Body of pancreas (tissue), 4 donors: Measurements from ENCODE around the gene MLPH. TPM values are rescaled to one million over a fixed set of nuclear protein-coding genes. Genes with fewer than 3 reads are reported as not detected.

Source experiments
- ATAC-seq: fragments of 150-250 bp; one replicate; pipeline ENCODE4 v1.9.1; 2016
- DNase-seq, 4 donors: peaks; one replicate each; pipeline ENCODE4 v3.0.0-alpha.2; 2019
- H3K27ac ChIP-seq, 4 donors: fragments of 200-600 bp; sonication (generic); 1 replicate in 3 of 4; 2 replicates in 1 of 4; pipeline versions ENCODE4 v1.5.1 to v1.6.1; 2016 to 2019; ENCODE audit warnings: mild to moderate bottlenecking in 1 of 4, mixed read lengths in 1 of 4, moderate library complexity in 1 of 4
- H3K27me3 ChIP-seq, 2 donors: fragments of 200-600 bp; sonication (generic); one replicate each; pipeline ENCODE4 v1.6.0; 2016; ENCODE audit warnings: mild to moderate bottlenecking in 1 of 2
- H3K36me3 ChIP-seq, 2 donors: fragments of 200-600 bp; sonication (generic); replicated peaks in 1 of 2; 2 replicates each; pipeline ENCODE4 v1.5.1; 2016; ENCODE audit warnings: low read depth in 2 of 2; ENCODE audit not compliant: insufficient read depth in 1 of 2
- H3K4me1 ChIP-seq: fragments of 200-600 bp; sonication (generic); one replicate; pipeline ENCODE4 v1.6.0; 2016
- H3K4me3 ChIP-seq, 2 donors: fragments of 200-600 bp; sonication (generic); 1 replicate in 1 of 2; 2 replicates in 1 of 2; pipeline ENCODE4 v1.5.1; 2016 to 2019
- H3K9me3 ChIP-seq, 3 donors: fragments of 200-600 bp; sonication (generic); 1 replicate in 2 of 3; 2 replicates in 1 of 3; pipeline ENCODE4 v1.5.1; 2016
- POLR2A ChIP-seq, 3 donors: fragments of 450-650 bp; IDR thresholded peaks; one replicate each; pipeline ENCODE4 v1.6.1; 2016; ENCODE audit warnings: antibody characterized with exemption in 3 of 3, mild to moderate bottlenecking in 2 of 3
- WGBS, 2 donors: methylation state at CpG; one replicate each; pipeline ENCODE4 v1.1.5; 2017; 5-methylcytosine and 5-hydroxymethylcytosine counted together
- intact Hi-C: fragments of 100-400 bp; cut with DNase I; formaldehyde crosslinking; loops from one replicate; pipeline ENCODE4 v1.15.1; 2023
- total RNA-seq, 2 donors: library from RNA; depleted of rRNA; stranded (reverse); fragments of >200 nt; gene quantifications; one replicate each; pipeline ENCODE4 v1.1.0, GENCODE V29; 2016
- TF ChIP-seq, protein P1 (sequence below), 7 experiments: fragments of 450-650 bp in 4 of 7; fragments of 200-600 bp in 3 of 7; sonication (generic) in 3 of 7; IDR thresholded peaks; one replicate each; pipeline ENCODE4 v1.5.1; 2016 to 2019; ENCODE audit warnings: antibody characterized with exemption in 7 of 7

The MLPH gene
- total RNA-seq, 2 donors from 2014 or later: 30.3 to 64.3 TPM

DNA sequence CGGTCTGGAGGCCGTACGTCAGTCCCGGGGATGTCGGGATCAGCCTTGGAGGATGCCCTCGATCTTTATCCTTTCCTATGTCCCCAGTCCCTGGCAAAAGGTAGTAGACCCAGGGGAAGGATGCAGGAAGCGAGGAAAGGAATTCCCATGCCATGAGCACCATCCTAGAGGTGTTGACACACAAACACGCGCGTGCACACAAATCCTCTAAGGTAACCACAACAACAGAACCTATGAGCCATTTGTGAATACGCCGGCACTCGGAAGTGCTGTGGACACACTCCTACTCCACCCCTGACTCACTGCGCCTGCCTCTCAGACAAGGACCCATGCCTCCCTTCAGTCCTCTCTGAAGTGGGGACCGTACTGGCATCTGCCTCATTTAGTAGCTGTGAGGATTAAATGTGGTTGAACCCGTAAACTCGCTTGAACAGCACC lies 11.3 kb upstream of the MLPH start:
- TF ChIP-seq, protein P1, sequence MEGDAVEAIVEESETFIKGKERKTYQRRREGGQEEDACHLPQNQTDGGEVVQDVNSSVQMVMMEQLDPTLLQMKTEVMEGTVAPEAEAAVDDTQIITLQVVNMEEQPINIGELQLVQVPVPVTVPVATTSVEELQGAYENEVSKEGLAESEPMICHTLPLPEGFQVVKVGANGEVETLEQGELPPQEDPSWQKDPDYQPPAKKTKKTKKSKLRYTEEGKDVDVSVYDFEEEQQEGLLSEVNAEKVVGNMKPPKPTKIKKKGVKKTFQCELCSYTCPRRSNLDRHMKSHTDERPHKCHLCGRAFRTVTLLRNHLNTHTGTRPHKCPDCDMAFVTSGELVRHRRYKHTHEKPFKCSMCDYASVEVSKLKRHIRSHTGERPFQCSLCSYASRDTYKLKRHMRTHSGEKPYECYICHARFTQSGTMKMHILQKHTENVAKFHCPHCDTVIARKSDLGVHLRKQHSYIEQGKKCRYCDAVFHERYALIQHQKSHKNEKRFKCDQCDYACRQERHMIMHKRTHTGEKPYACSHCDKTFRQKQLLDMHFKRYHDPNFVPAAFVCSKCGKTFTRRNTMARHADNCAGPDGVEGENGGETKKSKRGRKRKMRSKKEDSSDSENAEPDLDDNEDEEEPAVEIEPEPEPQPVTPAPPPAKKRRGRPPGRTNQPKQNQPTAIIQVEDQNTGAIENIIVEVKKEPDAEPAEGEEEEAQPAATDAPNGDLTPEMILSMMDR (IDR thresholded peaks at IDR 0.05): peak in 1 of 7 experiments; percentile 25
- no peak for TF ChIP-seq POLR2A (IDR thresholded peaks at IDR 0.05)
- 7 to 14% methylated on average over 6 to 17 of the region's 17 CpGs for WGBS, 2 donors
- ATAC-seq: peak; percentile 44
- H3K27ac ChIP-seq: peak overlapping the region in 3 of 4 donors; percentile 84 to 91 (median 89)
- H3K4me1 ChIP-seq: peaks cover 37% of the 10 kb centered on the region
- intact Hi-C loops: no loop called here
- no peaks in the 10 kb centered on the region for H3K27me3 ChIP-seq
- peak overlapping the region in 1 of 2 donors; percentile 57 for H3K4me3 ChIP-seq
- H3K9me3 ChIP-seq: no peaks in the 10 kb centered on the region
- no peaks in the 10 kb centered on the region for H3K36me3 ChIP-seq
- DNase-seq: peak in 3 of 4 donors; percentile 27 to 45 (median 36)

DNA sequence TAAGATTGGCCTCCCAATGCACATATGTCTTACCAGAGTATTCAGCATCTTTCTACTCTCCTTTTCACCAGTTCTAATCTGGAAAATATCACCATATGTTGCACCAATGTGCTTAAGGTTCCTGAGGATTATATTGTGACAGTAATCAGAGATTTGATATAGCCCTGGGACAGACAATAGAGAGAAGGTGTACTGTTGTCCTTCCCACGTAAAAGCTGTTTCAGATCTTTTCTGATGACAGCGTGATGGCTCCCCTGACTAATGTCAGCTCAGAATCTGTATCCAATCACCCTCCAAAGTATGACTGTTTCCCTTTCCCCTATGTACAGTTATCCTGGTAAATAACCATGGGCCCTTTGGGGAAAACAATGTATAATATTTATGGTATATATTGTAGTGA lies 9.0 kb upstream of the MLPH start:
- DNase-seq (no peak), ATAC-seq (no peak)
- H3K9me3 ChIP-seq: no peaks in the 10 kb centered on the region
- H3K27me3 ChIP-seq: no peaks in the 10 kb centered on the region
- no peak overlapping the region for H3K4me3 ChIP-seq
- H3K36me3 ChIP-seq: no peaks in the 10 kb centered on the region
- H3K27ac ChIP-seq: no peak overlapping the region
- H3K4me1 ChIP-seq: peaks cover 53% of the 10 kb centered on the region
- no peak for TF ChIP-seq POLR2A (IDR thresholded peaks at IDR 0.05)
- TF ChIP-seq, protein P1 (IDR thresholded peaks at IDR 0.05): no peak
- WGBS, 2 donors: 82 to 85% methylated on average over 2 of the region's 2 CpGs
- intact Hi-C loops: no loop called here

DNA sequence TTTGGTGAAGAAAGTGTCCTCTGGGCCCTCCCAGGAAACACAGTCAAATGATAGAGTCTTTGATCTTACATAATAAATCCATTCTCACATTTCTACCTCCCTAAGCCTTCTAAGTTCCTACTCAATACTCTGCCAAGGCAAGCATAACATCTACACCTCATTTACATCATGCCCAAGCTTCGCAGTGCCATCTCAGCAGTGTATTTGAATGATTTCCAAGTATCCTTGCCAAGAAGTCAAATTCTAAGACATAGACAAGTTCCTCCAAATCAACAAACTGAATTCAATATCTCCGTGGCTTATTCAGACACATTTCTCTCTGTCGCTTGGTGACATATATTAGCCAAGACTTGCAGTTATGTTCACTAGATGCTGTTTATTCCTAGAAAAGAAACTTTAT lies 8.1 kb upstream of the MLPH start:
- intact Hi-C loops: no loop called here
- H3K4me1 ChIP-seq: peaks cover 58% of the 10 kb centered on the region
- no peak overlapping the region for H3K27ac ChIP-seq

DNA sequence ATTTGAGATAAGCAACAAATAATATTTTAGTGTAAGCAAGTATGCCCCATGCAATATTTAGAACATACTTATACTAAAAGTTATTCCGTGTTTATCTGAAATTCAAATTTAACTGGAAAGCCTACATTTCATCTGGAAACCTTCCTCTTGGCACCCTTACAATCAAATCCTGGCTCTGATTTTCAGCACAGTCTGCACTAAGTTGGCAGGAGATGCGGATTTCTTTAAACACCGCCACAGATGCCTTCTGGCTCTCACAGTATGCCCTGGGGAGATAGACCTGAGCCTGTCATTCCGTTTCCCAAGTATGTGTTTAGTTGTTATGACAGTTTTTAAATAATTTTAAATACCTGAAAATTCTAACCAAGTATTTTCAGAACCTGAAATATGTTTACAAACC lies 7.3 kb upstream of the MLPH start:
- TF ChIP-seq POLR2A (IDR thresholded peaks at IDR 0.05): no peak
- TF ChIP-seq, protein P1 (IDR thresholded peaks at IDR 0.05): no peak
- Histone ChIP-seq H3K4me3 (no peak overlapping the region), H3K36me3 (no peaks in the 10 kb centered on the region), H3K27ac (peak overlapping the region in 3 of 4 donors; percentile 6 to 23 (median 12)), H3K27me3 (no peaks in the 10 kb centered on the region), H3K9me3 (no peaks in the 10 kb centered on the region), H3K4me1 (peaks cover 51% of the 10 kb centered on the region)
- ATAC-seq (no peak), DNase-seq (peak in 3 of 4 donors; percentile 46 to 54 (median 48))
- intact Hi-C loops: no loop called here
- WGBS, 2 donors: 16 to 20% methylated on average over 4 of the region's 4 CpGs

More for the DNA sequence above, 8.1 kb upstream of the MLPH start:
- 74% methylated on average over 3 of the region's 3 CpGs for WGBS, 2 donors
- no peak for ATAC-seq
- Histone ChIP-seq H3K27me3 (no peaks in the 10 kb centered on the region), H3K4me3 (no peak overlapping the region), H3K36me3 (no peaks in the 10 kb centered on the region), H3K9me3 (no peaks in the 10 kb centered on the region)
- no peak for DNase-seq
- TF ChIP-seq, protein P1 (IDR thresholded peaks at IDR 0.05): no peak
- no peak for TF ChIP-seq POLR2A (IDR thresholded peaks at IDR 0.05)

DNA sequence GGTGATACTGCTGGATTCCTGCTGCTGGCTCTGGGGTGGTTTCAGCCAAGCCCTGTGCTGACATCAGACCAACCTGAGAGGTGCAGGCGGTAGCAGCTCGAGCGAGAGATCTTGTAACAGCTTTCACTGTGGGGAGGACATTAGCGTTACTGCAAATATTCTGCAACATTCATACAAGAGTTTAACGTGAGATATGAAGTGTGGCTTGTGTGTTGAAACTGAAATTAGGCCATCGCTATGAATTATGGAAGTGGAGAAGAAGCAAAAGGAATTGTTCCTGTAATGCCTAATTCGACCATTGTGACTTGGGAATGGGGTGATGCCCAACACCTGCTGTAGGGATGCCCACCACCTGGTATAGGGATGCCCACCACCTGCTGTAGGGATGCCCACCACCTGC lies 6.5 kb upstream of the MLPH start:
- intact Hi-C loops: no loop called here
- Histone ChIP-seq H3K4me3 (no peak overlapping the region), H3K27me3 (no peaks in the 10 kb centered on the region), H3K4me1 (peaks cover 47% of the 10 kb centered on the region), H3K9me3 (no peaks in the 10 kb centered on the region), H3K36me3 (no peaks in the 10 kb centered on the region), H3K27ac (peak overlapping the region in 2 of 4 donors; percentile 12 to 23)
- ATAC-seq: no peak
- WGBS, 2 donors: 88 to 95% methylated on average over 7 of the region's 7 CpGs
- no peak for DNase-seq
- TF ChIP-seq, protein P1 (IDR thresholded peaks at IDR 0.05): no peak
- TF ChIP-seq POLR2A (IDR thresholded peaks at IDR 0.05): no peak
